Endothelial cell of hepatic sinusoid (primary cell): Measurements from ENCODE around the gene SLC17A1.
"Not testable (repeated sequence)": the region's sequence is repeated elsewhere in the genome, so short reads cannot be mapped to it uniquely, and the experiment has no call there.

Source experiments
- in situ Hi-C: cut with HindIII; loops from 2 replicates; pipeline ENCODE4 v1.10.0; 2017; ENCODE audit warnings: low sequenced_read_pairs

Gene SLC17A1

DNA sequence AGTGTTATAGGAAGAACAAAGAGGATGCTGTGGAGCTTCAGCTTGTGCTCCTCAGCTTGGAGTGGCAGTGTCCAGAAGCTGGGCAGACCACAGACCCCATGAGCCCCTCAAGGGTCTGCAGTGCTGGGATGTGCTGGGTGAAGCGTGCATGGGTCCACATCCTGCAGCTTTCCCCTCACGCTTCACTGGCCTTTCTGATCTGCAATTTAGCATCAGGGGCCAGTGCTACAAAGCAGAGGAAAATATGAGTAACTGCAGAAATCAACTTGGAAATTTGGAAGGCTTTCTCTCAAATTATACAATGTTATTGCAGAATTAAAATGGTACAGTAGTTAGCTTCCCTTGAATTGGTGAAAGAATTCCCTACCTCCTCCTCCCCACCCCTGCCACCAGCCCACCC, 67.2 kb downstream of the SLC17A1 start:
- in situ Hi-C loops = no loop called here

- in situ Hi-C loops = no loop called here
These were observed 73.8 kb downstream of the SLC17A1 start for GRCh38 chr6:25757936-25758642.

DNA sequence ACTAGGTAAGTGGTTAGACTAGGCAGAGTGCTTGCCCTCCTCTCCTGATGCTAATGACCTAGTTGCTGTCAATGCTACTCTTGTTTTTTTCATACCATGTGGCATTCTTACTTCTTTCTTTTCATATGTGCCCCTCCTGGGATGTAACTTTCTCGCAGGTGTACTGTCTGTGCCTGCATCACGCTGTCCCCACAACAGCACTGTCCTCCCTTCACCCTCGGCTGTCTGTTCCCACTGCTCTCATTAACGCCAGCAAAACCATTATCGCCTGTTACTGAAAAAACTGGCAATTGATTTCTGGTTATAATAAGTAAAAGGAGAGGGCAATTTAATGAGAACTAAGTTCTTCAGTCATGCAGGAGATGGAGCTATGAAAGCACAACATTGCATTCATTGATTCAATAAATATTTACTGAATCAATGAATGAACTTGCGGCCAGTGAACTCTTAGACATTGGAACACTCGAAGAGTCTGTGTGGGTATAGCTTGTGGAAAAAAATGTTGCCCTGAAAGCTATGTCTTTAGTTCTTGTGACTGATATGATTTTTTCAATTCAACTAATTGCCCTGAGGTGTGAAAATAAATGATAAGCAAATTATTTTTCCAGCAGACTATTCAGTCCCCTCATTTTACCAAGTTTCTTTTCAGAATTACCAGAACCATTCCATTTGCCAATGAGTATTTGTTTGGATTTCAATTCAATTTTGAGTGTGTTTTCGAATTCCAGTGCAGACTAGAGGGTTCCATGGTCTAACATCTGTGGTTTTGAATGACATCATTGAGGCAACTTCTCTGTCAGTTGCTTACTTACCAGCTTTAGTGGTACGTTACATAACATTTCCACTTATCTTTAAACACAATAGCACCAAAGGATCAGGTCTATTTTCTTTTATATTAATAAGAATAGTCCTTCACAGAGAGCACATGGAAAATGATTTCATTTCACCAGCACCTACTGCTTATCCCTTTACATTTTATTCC, 75.2 kb downstream of the SLC17A1 start:
- in situ Hi-C loops = no loop called here

DNA sequence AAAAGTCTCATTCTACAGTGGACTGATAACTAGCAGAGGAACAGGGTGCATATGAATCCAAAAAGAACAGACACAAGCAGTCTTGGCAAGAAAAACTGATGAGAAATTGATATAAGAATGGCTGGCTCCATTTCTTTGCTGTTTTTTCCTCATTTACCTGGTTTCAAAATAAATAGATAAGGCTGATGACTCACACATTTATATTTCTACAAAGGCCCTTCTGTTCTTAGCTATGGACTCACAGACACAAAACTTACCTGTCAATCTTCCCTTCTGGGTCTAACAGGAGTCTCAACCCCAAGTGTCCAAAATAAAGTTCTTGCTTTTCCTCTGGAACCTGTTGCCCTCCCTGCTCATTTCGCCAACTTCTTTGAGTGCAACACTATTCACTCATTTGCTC, 76.4 kb downstream of the SLC17A1 start:
- in situ Hi-C loops = no loop called here

- in situ Hi-C loops = no loop called here
These were observed 77.3 kb downstream of the SLC17A1 start, which contains the start of gene SLC17A4 for GRCh38 chr6:25754535-25754934. Gene SLC17A4, plus strand, starts transcription at chr6:25754742. Its CDS starts 7,221 bp downstream, at chr6:25761963.

- in situ Hi-C loops = no loop called here
These were observed 78.8 kb downstream of the SLC17A1 start for GRCh38 chr6:25753079-25753478.

DNA sequence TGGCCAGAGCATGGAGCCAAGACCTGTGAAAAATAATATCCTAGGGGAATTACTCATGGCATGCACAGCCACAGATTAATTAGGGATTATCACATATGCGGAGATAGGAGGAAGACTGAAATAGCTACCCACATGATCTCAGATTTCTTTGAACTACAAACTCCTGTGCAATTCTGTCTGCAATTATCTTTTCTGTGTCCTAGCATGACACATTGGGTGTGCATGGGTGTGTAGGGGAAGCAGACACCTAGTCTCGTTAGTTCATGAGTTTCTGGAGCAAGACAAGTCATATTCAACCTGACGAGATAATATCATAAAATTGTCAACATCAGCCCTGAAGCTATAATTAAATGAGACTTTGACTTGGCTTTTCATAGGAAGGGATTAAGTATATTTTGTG, 80.9 kb downstream of the SLC17A1 start:
- in situ Hi-C loops = no loop called here

GRCh38 chr6:25749837-25750236, 82.0 kb downstream of the SLC17A1 start:
- in situ Hi-C loops = no loop called here

- in situ Hi-C loops = not testable (repeated sequence)
These were observed 83.0 kb downstream of the SLC17A1 start for GRCh38 chr6:25748601-25749517.

- in situ Hi-C loops = no loop called here
These were observed 83.8 kb downstream of the SLC17A1 start for GRCh38 chr6:25748049-25748448.

GRCh38 chr6:25747477-25747876, 84.4 kb downstream of the SLC17A1 start:
- in situ Hi-C loops = no loop called here

- in situ Hi-C loops = no loop called here
These were observed 84.9 kb downstream of the SLC17A1 start for GRCh38 chr6:25746968-25747367.

DNA sequence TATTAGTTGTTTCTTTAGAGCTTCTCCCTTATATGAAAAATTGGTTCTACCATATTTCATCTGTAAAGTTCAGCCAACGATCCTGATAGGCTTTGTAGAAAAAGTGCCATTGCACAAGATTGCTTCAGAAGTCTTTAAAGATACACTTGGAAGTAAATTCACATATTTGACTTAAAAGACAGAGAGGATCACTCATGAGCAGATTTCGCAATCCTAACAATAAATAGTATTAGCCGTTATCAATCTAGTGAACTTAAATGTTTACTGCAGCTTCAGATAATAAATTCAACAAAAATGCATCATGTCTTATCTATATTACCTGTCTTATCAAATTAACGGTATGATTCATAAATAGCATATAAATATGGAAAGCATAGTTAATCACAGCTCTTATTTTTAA, 86.0 kb downstream of the SLC17A1 start:
- in situ Hi-C loops = no loop called here

- in situ Hi-C loops = no loop called here
These were observed 88.0 kb downstream of the SLC17A1 start for GRCh38 chr6:25743868-25744267.

GRCh38 chr6:25735261-25735660, 96.6 kb downstream of the SLC17A1 start:
- in situ Hi-C loops = no loop called here
